Kidney (tissue), 14 donors: ENCODE data around the gene TNXB. TPM values are rescaled to one million over a fixed set of nuclear protein-coding genes. Genes with fewer than 3 reads are reported as not detected.

ENCODE experiments used
- DNase-seq, 5 donors: peaks; one replicate each; pipeline ENCODE4 v3.0.0-alpha.2; 2013 to 2020
- FAIRE-seq: peaks from 2 replicates; lab custom pipeline; 2012; peaks lifted over from hg19 to GRCh38; lab: Jason Lieb, UNC
- H3K27ac ChIP-seq, 2 donors: one replicate each; pipeline ENCODE4 v1.7.0; 2013; ENCODE audit warnings: low read depth in 2 of 2, low read length in 2 of 2, inconsistent platforms in 1 of 2
- H3K27me3 ChIP-seq: one replicate; pipeline ENCODE4 v1.7.1; 2013; ENCODE audit warnings: low read length, inconsistent platforms; ENCODE audit not compliant: control insufficient read depth, insufficient read depth
- H3K36me3 ChIP-seq, 3 donors: one replicate each; pipeline versions ENCODE4 v1.7.0 to v1.7.1; 2013; ENCODE audit warnings: low read length in 3 of 3, control low read depth in 1 of 3, inconsistent platforms in 1 of 3; ENCODE audit not compliant: insufficient read depth in 3 of 3, control insufficient read depth in 2 of 3
- H3K4me1 ChIP-seq, 3 donors: one replicate each; pipeline versions ENCODE4 v1.7.0 to v1.7.1; 2013; ENCODE audit warnings: low read length in 3 of 3, inconsistent platforms in 1 of 3, low read depth in 1 of 3; ENCODE audit not compliant: control insufficient read depth in 2 of 3, insufficient read depth in 2 of 3
- H3K4me3 ChIP-seq, 3 donors: one replicate each; pipeline versions ENCODE4 v1.7.0 to v1.8.1; 2013; ENCODE audit warnings: low read length in 3 of 3, control low read depth in 1 of 3, inconsistent platforms in 1 of 3
- H3K9ac ChIP-seq, 3 donors: one replicate each; pipeline versions ENCODE4 v1.7.0 to v1.7.1; 2013; ENCODE audit warnings: low read length in 3 of 3, control low read depth in 1 of 3, inconsistent platforms in 1 of 3
- H3K9me3 ChIP-seq, 3 donors: one replicate each; pipeline versions ENCODE4 v1.7.0 to v1.7.1; 2013; ENCODE audit warnings: low read length in 3 of 3, control low read depth in 1 of 3, inconsistent platforms in 1 of 3; ENCODE audit not compliant: control insufficient read depth in 2 of 3, insufficient read depth in 1 of 3
- CTCF ChIP-seq: IDR thresholded peaks from 3 replicates; pipeline ENCODE4 v1.5.1; 2012; ENCODE audit warnings: mild to moderate bottlenecking, moderate library complexity, borderline replicate concordance; ENCODE audit not compliant: insufficient read depth; ENCODE audit errors: extremely low read depth
- intact Hi-C: fragments of 100-400 bp; cut with DNase I; formaldehyde crosslinking; loops from one replicate; pipeline ENCODE4 v1.11.1; 2022
- polyA plus RNA-seq: library from polyadenylated mRNA; stranded (reverse); fragments of 350-450 nt; fragmentation: Illumina TruSeq; extraction: RNeasy Lipid Tissue Mini Kit (QIAGEN cat#74804); gene quantifications from one replicate; pipeline ENCODE4 v1.2.3, GENCODE V29; 2014; ENCODE audit warnings: low read depth, low replicate concordance; ENCODE audit not compliant: insufficient read depth
- total RNA-seq: library from RNA; stranded (reverse); fragmentation: NEBNext Ultra II Directional; extraction: Animal tissue kit (Norgen Biotek cat#: 25700); gene quantifications from one replicate; pipeline ENCODE4 v1.2.1, GENCODE V29; 2021
- donor health status: control.
- donor health status: control.
- donor health status: control.
- donor health status: control.
- donor health status: control.
- donor health status: DM: yes; HTN: yes; CAD: no.
- donor health status: Normal renal cell carcinoma (clear cell type).

The TNXB gene
- total and polyA plus RNA-seq, 2 donors from 2014 or later: 13.3 to 88.2 TPM

DNA sequence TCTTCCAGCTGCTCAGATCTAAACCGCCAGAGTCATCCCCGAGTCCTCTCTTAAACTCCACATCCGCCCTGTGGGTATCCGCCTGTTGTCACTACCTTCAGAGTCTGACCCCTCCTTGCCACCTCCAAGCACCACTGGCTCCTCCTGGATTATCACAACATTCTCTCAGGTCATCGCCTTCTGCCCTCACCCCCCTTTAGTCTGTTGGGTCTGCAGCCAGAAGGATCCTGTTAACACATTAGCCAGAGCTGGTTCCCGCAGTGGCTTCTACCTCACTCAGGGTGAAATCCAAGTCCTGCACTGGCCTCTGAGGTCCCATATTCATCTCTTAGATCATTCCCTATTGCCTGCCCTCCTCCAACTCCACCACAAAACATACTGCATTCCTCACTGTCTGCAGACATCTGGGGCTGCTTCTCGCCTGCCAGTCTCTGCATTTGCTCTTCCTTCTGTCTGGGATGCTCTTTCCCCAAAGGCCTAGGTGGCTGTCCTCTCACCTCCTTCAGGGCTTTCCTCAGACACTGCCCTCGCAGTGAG lies 34.1 kb downstream of the TNXB start:
- no peak for FAIRE-seq
- no peaks in the 10 kb centered on the region for H3K9me3 ChIP-seq
- H3K4me1 ChIP-seq: no peaks in the 10 kb centered on the region
- H3K27ac ChIP-seq: no peak overlapping the region
- no peaks in the 10 kb centered on the region for H3K36me3 ChIP-seq
- intact Hi-C loops: no loop called here
- no peak for TF ChIP-seq CTCF
- DNase-seq: peak in 3 of 5 donors; percentile 30 to 38 (median 31)
- no peak overlapping the region for H3K9ac ChIP-seq
- H3K27me3 ChIP-seq: no peaks in the 10 kb centered on the region
- no peak overlapping the region for H3K4me3 ChIP-seq

DNA sequence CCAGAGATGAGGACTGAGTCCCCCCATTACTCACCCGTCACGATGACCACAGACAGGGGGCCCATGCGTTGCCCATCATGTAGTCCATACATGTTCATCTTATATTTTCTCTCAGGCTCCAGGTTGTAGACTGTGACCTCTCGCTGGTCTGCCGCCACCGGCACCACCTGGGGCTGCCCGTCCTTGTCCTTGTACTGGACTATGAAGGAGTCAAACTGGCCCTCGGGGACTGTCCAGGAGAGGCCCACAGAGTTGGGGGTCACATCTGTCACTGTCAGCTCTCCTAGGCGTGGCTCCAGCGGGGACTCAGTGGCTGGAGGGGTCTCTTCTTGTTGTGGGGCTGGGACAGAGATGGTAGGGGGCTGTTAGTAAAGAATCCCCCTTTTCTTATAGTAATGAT lies 35.5 kb downstream of the TNXB start:
- no peaks in the 10 kb centered on the region for H3K27me3 ChIP-seq
- no peak overlapping the region for H3K4me3 ChIP-seq
- H3K27ac ChIP-seq: no peak overlapping the region
- H3K4me1 ChIP-seq: no peaks in the 10 kb centered on the region
- FAIRE-seq (no peak), DNase-seq (peak in 1 of 5 donors; percentile 30)
- intact Hi-C loops: no loop called here
- no peaks in the 10 kb centered on the region for H3K9me3 ChIP-seq
- no peak overlapping the region for H3K9ac ChIP-seq
- TF ChIP-seq CTCF: no peak
- H3K36me3 ChIP-seq: no peaks in the 10 kb centered on the region

DNA sequence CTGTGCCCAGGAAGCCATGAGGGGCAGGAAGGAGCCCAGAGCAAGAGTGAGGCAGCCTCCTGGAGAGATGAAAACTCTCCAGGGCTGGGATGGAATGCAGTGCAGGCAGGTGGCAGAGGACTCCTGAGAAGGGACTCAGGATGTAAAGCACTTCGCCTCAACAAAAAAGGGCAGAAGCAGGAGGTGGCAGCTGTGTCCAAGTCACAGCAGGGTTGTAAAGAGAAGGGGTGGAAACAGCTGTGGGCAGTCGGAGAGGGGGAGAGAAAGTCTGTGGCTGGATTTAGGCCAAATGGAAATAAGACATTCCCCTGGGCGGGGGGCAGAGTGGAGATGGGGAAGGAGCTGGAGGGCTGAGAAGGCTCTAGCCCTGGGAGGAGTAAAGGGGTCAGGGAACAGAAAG lies 36.0 kb downstream of the TNXB start:
- TF ChIP-seq CTCF: no peak
- no peak overlapping the region for H3K27ac ChIP-seq
- intact Hi-C loops: no loop called here
- no peaks in the 10 kb centered on the region for H3K9me3 ChIP-seq
- DNase-seq: peak in 2 of 5 donors; percentile 24 to 61
- H3K36me3 ChIP-seq: no peaks in the 10 kb centered on the region
- H3K9ac ChIP-seq: no peak overlapping the region
- no peak for FAIRE-seq
- H3K4me3 ChIP-seq: no peak overlapping the region
- no peaks in the 10 kb centered on the region for H3K27me3 ChIP-seq
- H3K4me1 ChIP-seq: no peaks in the 10 kb centered on the region
